ENCODE data around the gene IPO9.

IPO9 gene

DNA sequence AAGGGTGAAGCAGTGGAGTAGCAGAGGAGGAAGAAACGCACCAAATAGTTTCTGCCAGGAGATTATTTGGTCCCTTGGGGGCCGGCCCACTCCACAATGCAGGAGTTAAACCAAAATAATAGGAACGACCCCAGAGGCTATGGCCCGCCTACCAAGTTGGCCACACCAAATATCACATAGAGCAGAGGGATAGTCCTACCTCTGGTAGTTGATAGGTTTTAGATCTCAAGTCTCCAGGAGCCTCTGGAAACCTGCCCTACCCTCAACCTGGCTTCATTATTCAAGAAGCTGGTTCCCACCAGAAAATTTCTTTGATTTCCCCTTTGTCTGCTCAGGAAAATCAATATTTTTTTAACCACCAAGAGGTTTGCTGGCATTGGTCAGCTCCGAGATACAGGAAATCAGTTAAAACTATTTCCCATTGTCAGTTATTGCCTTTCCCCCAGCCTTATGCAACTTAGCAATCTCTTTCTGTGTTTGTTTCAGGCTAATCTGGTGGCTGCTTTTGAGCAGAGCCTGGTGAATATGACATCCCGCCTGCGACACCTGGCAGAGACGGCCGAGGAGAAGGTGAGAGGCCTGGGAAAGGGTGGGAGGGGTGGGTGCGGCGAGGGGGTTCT, 35.5 kb upstream of the IPO9 start:
- TF ChIP-seq, protein P1, sequence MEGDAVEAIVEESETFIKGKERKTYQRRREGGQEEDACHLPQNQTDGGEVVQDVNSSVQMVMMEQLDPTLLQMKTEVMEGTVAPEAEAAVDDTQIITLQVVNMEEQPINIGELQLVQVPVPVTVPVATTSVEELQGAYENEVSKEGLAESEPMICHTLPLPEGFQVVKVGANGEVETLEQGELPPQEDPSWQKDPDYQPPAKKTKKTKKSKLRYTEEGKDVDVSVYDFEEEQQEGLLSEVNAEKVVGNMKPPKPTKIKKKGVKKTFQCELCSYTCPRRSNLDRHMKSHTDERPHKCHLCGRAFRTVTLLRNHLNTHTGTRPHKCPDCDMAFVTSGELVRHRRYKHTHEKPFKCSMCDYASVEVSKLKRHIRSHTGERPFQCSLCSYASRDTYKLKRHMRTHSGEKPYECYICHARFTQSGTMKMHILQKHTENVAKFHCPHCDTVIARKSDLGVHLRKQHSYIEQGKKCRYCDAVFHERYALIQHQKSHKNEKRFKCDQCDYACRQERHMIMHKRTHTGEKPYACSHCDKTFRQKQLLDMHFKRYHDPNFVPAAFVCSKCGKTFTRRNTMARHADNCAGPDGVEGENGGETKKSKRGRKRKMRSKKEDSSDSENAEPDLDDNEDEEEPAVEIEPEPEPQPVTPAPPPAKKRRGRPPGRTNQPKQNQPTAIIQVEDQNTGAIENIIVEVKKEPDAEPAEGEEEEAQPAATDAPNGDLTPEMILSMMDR (IDR thresholded peaks at IDR 0.05), result no peak
- intact Hi-C loops (cut with DNase I; ENCODE audit: low total_unique reads), result loop anchor here (2.0 kb wide), 1 partner anchor 233 kb away; no protein-coding TSS in a partner anchor
- no peak for DNase-seq
- Histone ChIP-seq H3K4me1 (peaks cover 0 to 45% (median 37%) of the 10 kb centered on the region in 4 donors), H3K9me3 (no peaks in the 10 kb centered on the region), H3K27me3 (no peaks in the 10 kb centered on the region), H3K4me3 (no peak overlapping the region), H3K27ac (no peak overlapping the region), H3K36me3 (peaks cover 19 to 42% (median 35%) of the 10 kb centered on the region in 3 donors)

DNA sequence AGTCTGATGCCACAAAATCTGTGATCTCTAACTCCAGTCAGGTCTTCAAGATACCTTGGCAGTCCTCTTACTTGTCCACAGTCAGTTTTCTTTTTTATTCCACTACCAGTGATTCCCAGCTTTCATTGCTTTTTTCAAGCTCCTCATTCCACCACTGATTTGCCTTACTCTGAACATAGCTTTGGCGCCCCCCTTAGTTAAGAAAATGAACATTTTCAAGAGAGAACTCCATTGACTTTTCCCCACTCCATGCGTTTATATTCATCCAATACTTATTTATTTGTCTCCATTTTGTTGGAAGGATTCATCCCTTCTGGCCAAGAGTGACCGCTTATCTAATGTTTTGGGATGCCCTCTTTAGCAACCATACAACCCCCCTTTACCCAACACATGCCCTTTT, 33.9 kb upstream of the IPO9 start:
- intact Hi-C loops (cut with DNase I; ENCODE audit: low total_unique reads), result no loop called here
- Histone ChIP-seq H3K27me3 (no peaks in the 10 kb centered on the region), H3K27ac (no peak overlapping the region), H3K9me3 (no peaks in the 10 kb centered on the region), H3K4me3 (no peak overlapping the region), H3K36me3 (peaks cover 15 to 31% (median 30%) of the 10 kb centered on the region in 3 donors), H3K4me1 (peaks cover 0 to 30% (median 28%) of the 10 kb centered on the region in 4 donors)
- no peak for DNase-seq
- TF ChIP-seq, protein P1 (IDR thresholded peaks at IDR 0.05), result peak; percentile 29 to 44

GRCh38 chr1:201800246-201800645, 28.7 kb upstream of the IPO9 start:
- Histone ChIP-seq H3K36me3 (peaks cover 19 to 53% (median 43%) of the 10 kb centered on the region in 3 donors), H3K4me3 (no peak overlapping the region), H3K27ac (no peak overlapping the region), H3K4me1 (no peaks in the 10 kb centered on the region), H3K9me3 (no peaks in the 10 kb centered on the region), H3K27me3 (no peaks in the 10 kb centered on the region)
- intact Hi-C loops (cut with DNase I; ENCODE audit: low total_unique reads), result no loop called here
- TF ChIP-seq, protein P1 (IDR thresholded peaks at IDR 0.05), result no peak
- DNase-seq, result no peak

DNA sequence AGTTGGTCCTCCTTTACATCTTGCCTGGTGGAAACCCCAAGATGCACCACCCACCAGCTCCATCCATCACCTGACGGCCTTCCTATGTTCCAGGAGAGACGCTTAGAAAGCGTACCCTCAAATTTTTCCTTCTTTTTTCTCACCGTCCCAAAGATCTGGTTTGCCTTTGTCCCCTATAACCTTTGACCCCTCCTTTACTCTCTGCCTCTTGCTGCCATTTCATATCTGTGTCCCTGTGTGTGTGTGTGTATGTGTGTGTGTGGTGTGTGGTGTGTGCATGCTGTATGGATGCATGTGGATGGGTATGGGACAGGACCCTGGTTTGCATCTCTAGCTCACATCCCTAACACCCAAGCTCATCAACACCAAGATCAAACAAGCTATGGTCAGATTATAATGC, 22.2 kb upstream of the IPO9 start:
- Histone ChIP-seq H3K9me3 (no peaks in the 10 kb centered on the region), H3K36me3 (peaks cover 64 to 95% (median 74%) of the 10 kb centered on the region in 3 donors)

DNA sequence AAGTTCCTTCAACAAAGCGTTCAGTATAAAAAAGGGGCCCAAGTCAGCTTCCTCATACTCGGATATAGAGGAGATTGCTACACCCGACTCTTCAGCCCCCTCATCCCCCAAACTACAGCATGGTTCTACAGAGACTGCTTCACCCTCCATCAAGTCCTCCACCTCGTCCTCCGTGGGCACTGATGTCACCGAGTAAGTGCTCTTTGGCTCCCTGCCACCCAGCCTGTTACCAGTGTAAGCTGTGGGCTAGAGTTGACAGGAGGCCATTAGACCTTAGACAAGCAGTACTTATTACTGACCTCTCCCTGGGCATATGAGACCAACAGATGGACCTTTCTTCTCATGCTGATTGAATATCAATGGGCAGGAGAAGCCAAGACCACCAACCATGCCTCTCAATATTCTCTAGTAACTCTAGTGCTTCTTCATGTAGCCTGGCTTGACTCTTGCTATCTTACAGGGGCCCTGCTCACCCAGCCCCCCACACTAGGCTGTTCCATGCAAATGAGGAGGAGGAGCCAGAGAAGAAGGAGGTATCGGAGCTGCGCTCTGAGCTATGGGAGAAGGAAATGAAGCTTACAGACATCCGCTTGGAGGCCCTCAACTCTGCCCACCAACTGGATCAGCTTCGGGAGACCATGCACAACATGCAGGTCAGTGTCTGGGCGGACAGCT, 20.9 kb upstream of the IPO9 start:
- no peak for DNase-seq
- no peaks in the 10 kb centered on the region for H3K4me1 ChIP-seq
- no peak overlapping the region for H3K27ac ChIP-seq
- H3K36me3 ChIP-seq, result peaks cover 77 to 100% (median 87%) of the 10 kb centered on the region in 3 donors
- no peaks in the 10 kb centered on the region for H3K27me3 ChIP-seq
- TF ChIP-seq, protein P1 (IDR thresholded peaks at IDR 0.05), result no peak
- no peaks in the 10 kb centered on the region for H3K9me3 ChIP-seq
- intact Hi-C loops (cut with DNase I; ENCODE audit: low total_unique reads), result no loop called here
- H3K4me3 ChIP-seq, result no peak overlapping the region

More for the DNA sequence above, 22.2 kb upstream of the IPO9 start:
- intact Hi-C loops (cut with DNase I; ENCODE audit: low total_unique reads), result no loop called here
- TF ChIP-seq, protein P1 (IDR thresholded peaks at IDR 0.05), result no peak
- Histone ChIP-seq H3K27ac (no peak overlapping the region), H3K4me3 (no peak overlapping the region), H3K4me1 (no peaks in the 10 kb centered on the region), H3K27me3 (no peaks in the 10 kb centered on the region)
- DNase-seq, result no peak

Measured in tibial artery (tissue), 4 donors.